ENCODE results near the gene CCL20. TPM values are rescaled to one million over a fixed set of nuclear protein-coding genes. Genes with fewer than 3 reads are reported as not detected.

CCL20 gene
- total RNA-seq, 1 experiment from 2014 or later = 3.5 TPM

GRCh38 chr2:227772932-227773331 lies 40.7 kb upstream of the CCL20 start:
- Histone ChIP-seq H3K9me3 (no peaks in the 10 kb centered on the region), H3K4me1 (no peaks in the 10 kb centered on the region), H3K4me3 (ENCODE audit: low read depth, low read length) (no peak overlapping the region), H3K36me3 (ENCODE audit: control insufficient read depth, insufficient read depth, low read length) (no peaks in the 10 kb centered on the region), H3K27me3 (replicated peaks; ENCODE audit: control insufficient read depth, insufficient read depth, low read length) (no peaks in the 10 kb centered on the region)
- no peaks in the 10 kb centered on the region for H3K4me1 Mint-ChIP-seq (ENCODE audit: low read depth, unreplicated experiment)
- ChIA-PET CTCF (no interaction called here), POLR2A (no interaction called here)
- H3K36me3 Mint-ChIP-seq (ENCODE audit: insufficient read depth, unreplicated experiment) = no peaks in the 10 kb centered on the region
- DNase-seq = no peak
- intact Hi-C loops (cut with micrococcal nuclease; ENCODE audit: unreplicated experiment) = no loop called here
- no peak overlapping the region for H3K27ac Mint-ChIP-seq (ENCODE audit: unreplicated experiment)
- no peaks in the 10 kb centered on the region for H3K9me3 Mint-ChIP-seq (ENCODE audit: unreplicated experiment)
- H3K4me3 Mint-ChIP-seq (ENCODE audit: unreplicated experiment) = no peak overlapping the region
- no TSS peak for BruUV-seq (replicated peaks)
- TF ChIP-seq, protein P1, sequence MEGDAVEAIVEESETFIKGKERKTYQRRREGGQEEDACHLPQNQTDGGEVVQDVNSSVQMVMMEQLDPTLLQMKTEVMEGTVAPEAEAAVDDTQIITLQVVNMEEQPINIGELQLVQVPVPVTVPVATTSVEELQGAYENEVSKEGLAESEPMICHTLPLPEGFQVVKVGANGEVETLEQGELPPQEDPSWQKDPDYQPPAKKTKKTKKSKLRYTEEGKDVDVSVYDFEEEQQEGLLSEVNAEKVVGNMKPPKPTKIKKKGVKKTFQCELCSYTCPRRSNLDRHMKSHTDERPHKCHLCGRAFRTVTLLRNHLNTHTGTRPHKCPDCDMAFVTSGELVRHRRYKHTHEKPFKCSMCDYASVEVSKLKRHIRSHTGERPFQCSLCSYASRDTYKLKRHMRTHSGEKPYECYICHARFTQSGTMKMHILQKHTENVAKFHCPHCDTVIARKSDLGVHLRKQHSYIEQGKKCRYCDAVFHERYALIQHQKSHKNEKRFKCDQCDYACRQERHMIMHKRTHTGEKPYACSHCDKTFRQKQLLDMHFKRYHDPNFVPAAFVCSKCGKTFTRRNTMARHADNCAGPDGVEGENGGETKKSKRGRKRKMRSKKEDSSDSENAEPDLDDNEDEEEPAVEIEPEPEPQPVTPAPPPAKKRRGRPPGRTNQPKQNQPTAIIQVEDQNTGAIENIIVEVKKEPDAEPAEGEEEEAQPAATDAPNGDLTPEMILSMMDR (IDR thresholded peaks at IDR 0.05; ENCODE audit: insufficient read depth in 1 of 2, low read depth in 1 of 2, low read length in 1 of 2, severe bottlenecking in 1 of 2, unreplicated experiment in 1 of 2) = no peak
- H3K27me3 Mint-ChIP-seq (ENCODE audit: insufficient read depth, unreplicated experiment) = no peaks in the 10 kb centered on the region

- DNase-seq = no peak
- Histone ChIP-seq H3K9me3 (no peaks in the 10 kb centered on the region), H3K4me3 (ENCODE audit: low read depth, low read length) (no peak overlapping the region), H3K4me1 (no peaks in the 10 kb centered on the region), H3K36me3 (ENCODE audit: control insufficient read depth, insufficient read depth, low read length) (no peaks in the 10 kb centered on the region), H3K27me3 (replicated peaks; ENCODE audit: control insufficient read depth, insufficient read depth, low read length) (no peaks in the 10 kb centered on the region)
- Mint-ChIP-seq H3K9me3 (ENCODE audit: unreplicated experiment) (no peaks in the 10 kb centered on the region), H3K27ac (ENCODE audit: unreplicated experiment) (no peak overlapping the region), H3K27me3 (ENCODE audit: insufficient read depth, unreplicated experiment) (no peaks in the 10 kb centered on the region), H3K36me3 (ENCODE audit: insufficient read depth, unreplicated experiment) (no peaks in the 10 kb centered on the region), H3K4me1 (ENCODE audit: low read depth, unreplicated experiment) (no peaks in the 10 kb centered on the region), H3K4me3 (ENCODE audit: unreplicated experiment) (no peak overlapping the region)
- no TSS peak for BruUV-seq (replicated peaks)
- CTCF ChIA-PET = interaction anchor here (1.2 kb wide), 1 partner anchor 88 kb away, joined by 4 read pairs; no protein-coding TSS in a partner anchor
- TF ChIP-seq, protein P1 (IDR thresholded peaks at IDR 0.05; ENCODE audit: insufficient read depth in 1 of 2, low read depth in 1 of 2, low read length in 1 of 2, severe bottlenecking in 1 of 2, unreplicated experiment in 1 of 2) = no peak
- POLR2A ChIA-PET = no interaction called here
- intact Hi-C loops (cut with micrococcal nuclease; ENCODE audit: unreplicated experiment) = loop anchor here (2.0 kb wide), 2 partner anchors 89 to 111 kb away; no protein-coding TSS in a partner anchor
Measured at GRCh38 chr2:227774011-227774624, 39.5 kb upstream of the CCL20 start.

DNA sequence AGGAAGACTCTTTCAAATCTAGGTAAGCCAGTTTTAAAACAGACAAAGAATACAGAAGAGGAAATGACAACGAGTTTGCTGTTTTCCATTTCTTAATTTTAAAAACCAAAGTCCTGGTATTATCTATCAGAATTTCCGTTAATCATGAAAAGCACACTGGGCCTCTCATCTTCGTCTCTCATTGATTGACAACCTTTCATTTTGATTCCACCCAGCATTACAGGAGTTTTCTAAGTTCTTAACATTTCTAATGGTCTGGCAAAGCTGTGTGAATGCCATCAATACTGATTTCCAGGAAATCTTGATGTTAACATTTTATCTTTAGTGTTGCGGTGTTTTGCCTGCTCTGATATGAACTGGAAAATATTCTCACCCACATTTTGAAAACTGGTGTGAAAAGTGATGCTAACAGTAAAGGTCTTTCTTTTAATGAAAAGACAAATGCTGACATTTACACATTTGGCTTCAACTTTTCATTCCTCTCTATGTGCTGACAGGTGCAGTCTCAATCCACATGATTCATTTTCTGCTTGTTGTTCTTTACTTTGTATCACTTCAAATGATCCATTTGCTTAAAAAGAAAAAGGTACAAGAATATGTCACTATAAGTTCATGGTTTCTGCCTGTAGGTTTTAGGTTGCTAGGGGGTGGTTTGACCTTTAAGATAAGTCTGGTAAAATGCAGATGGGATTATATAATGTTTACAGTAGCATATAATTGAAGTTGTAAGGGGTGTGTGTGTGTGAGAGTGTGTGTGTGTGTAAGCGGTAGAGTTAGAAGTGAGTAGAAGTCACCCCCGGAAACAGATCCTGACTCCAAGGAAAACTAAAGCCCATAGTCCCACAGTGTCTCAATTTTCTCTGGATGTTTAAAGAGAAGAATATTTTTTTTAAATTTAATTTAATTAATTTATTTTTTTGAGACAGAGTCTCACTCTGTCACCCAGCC lies 38.5 kb upstream of the CCL20 start:
- no peaks in the 10 kb centered on the region for H3K9me3 ChIP-seq
- no TSS peak for BruUV-seq (replicated peaks)
- no peak for DNase-seq
- no peaks in the 10 kb centered on the region for H3K36me3 ChIP-seq (ENCODE audit: control insufficient read depth, insufficient read depth, low read length)
- Mint-ChIP-seq H3K4me3 (ENCODE audit: unreplicated experiment) (no peak overlapping the region), H3K27me3 (ENCODE audit: insufficient read depth, unreplicated experiment) (no peaks in the 10 kb centered on the region), H3K4me1 (ENCODE audit: low read depth, unreplicated experiment) (no peaks in the 10 kb centered on the region), H3K27ac (ENCODE audit: unreplicated experiment) (no peak overlapping the region), H3K36me3 (ENCODE audit: insufficient read depth, unreplicated experiment) (no peaks in the 10 kb centered on the region), H3K9me3 (ENCODE audit: unreplicated experiment) (no peaks in the 10 kb centered on the region)
- no peak overlapping the region for H3K4me3 ChIP-seq (ENCODE audit: low read depth, low read length)
- CTCF ChIA-PET = interaction anchor here (1.2 kb wide), 1 partner anchor 87 kb away, joined by 4 read pairs; no protein-coding TSS in a partner anchor
- TF ChIP-seq, protein P1 (IDR thresholded peaks at IDR 0.05; ENCODE audit: insufficient read depth in 1 of 2, low read depth in 1 of 2, low read length in 1 of 2, severe bottlenecking in 1 of 2, unreplicated experiment in 1 of 2) = no peak
- no peaks in the 10 kb centered on the region for H3K4me1 ChIP-seq
- POLR2A ChIA-PET = no interaction called here
- intact Hi-C loops (cut with micrococcal nuclease; ENCODE audit: unreplicated experiment) = loop anchor here (2.0 kb wide), 2 partner anchors 88 to 110 kb away; no protein-coding TSS in a partner anchor
- H3K27me3 ChIP-seq (replicated peaks; ENCODE audit: control insufficient read depth, insufficient read depth, low read length) = no peaks in the 10 kb centered on the region

All from Caco-2 (cell line).